Measurements from ENCODE around the gene FGGY.

Gene FGGY

DNA sequence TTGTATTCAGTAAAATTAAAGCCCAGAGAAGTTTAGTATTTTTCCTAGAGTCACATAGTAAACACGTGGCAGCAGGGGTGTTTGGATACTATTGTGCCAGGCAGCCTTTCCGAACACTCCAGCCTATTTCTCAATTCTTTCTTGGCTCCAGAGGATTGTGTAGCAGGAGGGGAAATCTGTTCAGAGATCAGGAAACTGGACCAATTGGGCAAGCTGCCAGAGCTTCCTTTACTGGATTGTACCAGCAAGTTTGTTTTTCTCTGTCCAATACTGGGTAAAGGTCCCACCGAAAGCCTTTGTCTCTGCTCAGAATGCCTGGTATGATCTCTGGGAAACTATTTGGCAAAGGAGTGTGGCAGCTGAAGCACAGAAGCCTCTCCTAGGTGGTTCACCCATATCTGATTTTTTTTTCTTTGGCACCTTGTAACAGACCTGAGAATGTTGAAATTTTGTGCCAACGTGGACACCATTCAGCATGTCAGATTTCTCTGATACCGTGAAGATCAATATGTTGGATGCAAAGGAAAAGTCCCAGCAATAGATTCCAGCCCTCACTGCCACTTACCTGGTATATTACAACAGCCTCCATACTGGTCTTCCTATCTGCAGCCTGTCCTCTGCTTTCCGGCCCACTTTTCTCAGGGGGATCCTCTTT is 126.2 kb downstream of the FGGY start:
- peak overlapping the region in 10 of 21 experiments; percentile 4 to 58 (median 25) for H3K27ac ChIP-seq
- no peak overlapping the region for H3K4me3 ChIP-seq

DNA sequence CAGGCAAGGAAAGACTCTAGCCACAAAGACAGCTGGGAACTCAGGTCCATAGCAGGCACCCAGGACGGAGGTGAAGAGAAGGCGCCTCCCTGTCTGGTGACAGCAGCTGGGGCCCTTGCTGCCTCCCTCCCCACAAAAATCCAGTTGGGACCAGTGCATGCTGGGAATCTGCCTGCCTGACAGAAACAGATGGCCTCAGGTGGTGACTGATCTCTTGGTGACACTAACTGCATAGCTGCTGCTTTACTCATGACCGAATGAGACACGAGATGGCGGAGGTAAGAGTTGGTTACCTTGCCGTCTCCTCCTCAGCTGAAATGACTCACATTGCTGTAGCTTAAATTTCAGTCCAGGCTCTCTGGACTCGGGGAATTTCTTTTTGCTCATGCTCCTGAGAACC is 130.3 kb downstream of the FGGY start:
- Histone ChIP-seq H3K27ac (peak overlapping the region in 6 of 21 experiments; percentile 24 to 47 (median 40)), H3K4me3 (no peak overlapping the region)

DNA sequence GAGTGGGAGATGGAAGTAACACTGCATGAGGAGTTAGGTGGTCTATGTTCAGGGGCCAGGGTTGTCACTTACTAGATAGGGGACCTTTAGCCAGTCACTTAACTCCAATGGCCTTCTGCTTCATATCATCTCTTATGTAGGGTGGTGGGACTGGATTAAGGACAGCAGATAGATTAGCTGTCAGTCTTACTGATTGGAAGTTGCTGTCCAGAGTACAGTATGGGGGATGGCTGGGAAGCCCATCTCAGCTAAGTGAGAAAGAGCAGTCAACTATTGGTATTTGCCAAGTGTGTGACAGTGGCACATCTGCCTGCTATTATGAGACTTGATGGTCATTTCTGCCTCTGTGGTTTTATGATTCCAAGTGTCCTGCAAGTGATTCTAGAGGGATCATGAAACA is 130.9 kb downstream of the FGGY start:
- H3K27ac ChIP-seq, result peak overlapping the region in 1 of 21 experiments; percentile 28
- no peak overlapping the region for H3K4me3 ChIP-seq

DNA sequence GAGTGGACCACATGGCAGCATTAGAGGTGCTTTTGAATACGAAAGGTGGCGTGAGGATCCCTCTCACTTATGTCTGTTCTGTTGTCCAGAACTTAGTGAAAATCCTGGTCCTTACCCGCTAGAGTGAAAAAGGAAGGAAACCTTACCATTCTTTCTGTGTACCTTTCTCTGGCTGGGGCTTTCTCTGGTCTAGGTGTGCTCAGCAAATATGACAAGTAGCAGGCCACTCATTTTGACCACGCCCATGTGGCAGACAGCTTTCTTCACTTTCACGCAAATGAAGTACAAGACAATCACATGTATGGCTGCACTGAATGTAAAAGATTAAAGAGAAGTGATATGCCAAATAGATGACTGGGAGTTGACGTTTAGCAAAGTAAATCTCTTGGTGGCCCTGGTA is 131.9 kb downstream of the FGGY start:
- Histone ChIP-seq H3K4me3 (no peak overlapping the region), H3K27ac (no peak overlapping the region)

DNA sequence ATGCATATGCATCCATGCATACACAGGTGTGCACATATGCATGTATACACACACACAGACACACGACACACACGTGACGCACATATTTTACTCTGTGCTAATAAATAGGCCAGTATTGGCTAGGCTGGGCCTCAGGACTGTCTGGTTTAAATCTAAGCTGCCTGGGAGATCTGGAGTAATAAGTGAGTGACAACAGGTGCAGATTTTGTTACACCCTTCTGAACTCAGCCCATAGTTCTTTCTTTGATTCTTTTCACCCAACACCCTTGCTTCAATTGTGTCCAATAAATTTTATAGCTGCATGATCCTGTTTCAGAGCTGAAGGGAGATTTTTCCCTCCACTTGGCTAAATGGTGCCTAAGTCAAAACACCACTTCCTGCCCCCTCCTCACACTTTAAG is 132.8 kb downstream of the FGGY start:
- Histone ChIP-seq H3K4me3 (no peak overlapping the region), H3K27ac (no peak overlapping the region)

DNA sequence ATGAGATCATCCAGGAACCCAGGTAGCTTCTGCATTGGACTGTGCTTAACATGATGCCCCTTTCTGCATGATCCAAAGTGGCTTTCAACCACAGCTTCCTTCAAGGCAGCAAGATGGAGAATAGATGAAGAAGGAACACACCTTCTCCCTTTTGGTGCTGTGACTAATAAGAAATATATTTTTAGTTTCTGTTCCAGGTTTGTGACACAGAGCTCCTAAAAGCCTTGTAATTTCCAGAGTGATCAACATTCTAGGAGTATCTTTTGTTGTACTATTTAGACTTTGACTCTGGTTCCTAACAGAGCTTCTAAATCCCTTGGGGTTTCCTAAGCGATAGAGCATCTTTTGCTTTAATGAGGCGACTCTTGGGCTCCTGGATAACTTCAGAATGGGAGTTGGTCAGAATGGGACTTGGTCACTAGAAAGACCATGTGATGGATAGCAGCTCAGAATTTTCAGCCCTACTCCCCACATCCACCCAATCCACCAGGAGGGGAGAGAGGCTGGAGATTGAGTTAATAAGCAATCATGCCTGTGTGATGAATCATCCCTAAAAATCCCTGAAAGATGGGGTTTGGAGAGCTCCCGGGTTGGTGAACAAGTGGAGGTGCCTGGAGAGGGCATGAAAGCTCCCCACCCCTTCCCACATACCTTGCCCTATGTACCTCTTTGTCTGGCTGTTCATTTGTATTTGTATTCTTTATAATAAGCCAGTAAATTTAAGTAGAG is 134.8 kb downstream of the FGGY start:
- no peak overlapping the region for H3K27ac ChIP-seq

DNA sequence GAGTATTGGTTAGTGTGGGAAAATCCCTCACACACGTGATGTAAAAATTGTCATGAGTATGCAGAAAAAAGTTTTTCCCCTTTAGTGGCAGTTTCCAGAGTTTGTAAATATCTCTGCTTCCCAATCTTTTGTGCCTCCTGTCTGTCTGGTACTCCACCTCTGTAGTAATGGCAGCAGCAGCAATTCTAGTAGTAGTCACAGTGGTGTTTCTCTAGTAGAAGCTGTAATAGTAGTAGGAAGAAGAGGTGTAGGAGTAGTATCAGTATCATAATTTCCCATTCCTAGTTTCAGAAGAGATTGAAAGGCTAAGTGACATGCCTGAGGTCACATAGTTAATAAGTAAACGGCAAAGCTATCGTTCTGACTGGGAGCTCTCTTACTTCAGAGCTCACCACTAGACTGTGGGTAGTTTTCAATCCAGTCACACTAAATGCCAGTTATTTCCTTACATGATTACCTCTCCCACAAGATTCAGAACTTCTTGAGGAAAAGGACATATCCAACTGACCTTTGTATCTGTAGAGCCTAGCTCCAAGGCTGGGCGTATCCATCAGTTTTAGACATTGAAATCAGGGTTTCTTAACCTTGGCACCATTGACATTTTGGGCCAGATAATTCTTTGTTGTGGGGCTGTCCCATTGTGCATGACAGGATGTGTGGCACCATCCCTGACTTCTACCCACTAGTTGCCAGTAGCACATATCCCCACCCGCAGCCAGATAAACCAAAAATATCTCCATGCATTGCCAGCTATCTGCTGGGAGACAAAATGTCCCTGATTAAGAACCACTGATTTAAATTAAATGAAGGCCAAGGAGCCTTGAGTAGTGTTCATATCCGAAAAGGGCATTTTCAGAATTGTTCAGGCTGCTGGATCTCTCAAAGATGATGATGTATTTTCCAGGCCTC is 135.9 kb downstream of the FGGY start:
- H3K4me3 ChIP-seq, result no peak overlapping the region
- peak overlapping the region in 8 of 21 experiments; percentile 4 to 55 (median 27) for H3K27ac ChIP-seq

More for the DNA sequence above, 134.8 kb downstream of the FGGY start:
- H3K4me3 ChIP-seq, result no peak overlapping the region

DNA sequence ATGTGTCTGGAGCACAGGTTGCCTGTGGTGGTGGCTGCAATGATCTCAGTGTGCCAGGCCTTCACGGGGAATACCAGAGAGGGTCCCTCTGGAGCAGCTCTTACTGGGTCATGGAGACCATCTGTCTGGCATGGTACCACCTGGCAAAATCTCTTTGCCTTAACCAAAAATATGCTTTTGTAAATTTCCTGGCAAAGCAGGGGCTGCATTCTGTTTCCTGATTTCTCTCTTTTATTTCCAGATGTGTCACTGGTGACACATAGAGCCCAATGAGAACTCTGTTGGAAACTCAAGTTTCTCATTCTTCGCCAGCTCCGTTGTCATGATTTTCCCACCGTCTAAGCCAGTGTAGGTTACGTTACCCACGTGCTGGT is 136.5 kb downstream of the FGGY start:
- H3K27ac ChIP-seq, result peak overlapping the region in 7 of 21 experiments; percentile 13 to 61 (median 42)
- H3K4me3 ChIP-seq, result no peak overlapping the region

DNA sequence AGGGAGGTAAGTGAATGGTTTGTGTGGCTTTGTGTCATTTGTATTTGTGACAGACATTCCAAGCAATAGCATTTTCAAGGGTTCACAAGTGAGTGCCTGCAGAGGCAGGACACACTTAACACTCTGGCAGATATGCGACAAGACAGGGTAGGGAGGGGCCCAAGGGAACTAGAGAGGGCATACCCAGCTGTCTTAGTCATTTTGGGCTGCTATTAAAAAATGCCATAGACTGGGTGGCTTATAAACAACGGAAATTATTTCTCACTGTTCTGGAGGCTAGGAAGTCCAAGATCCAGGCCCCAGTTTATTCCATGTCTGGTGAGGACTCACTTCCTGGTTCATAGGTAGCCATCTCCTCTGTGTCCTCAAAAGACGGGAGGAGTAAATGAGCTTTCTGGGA is 137.4 kb downstream of the FGGY start:
- Histone ChIP-seq H3K4me3 (no peak overlapping the region), H3K27ac (peak overlapping the region in 7 of 21 experiments; percentile 2 to 61 (median 43))

DNA sequence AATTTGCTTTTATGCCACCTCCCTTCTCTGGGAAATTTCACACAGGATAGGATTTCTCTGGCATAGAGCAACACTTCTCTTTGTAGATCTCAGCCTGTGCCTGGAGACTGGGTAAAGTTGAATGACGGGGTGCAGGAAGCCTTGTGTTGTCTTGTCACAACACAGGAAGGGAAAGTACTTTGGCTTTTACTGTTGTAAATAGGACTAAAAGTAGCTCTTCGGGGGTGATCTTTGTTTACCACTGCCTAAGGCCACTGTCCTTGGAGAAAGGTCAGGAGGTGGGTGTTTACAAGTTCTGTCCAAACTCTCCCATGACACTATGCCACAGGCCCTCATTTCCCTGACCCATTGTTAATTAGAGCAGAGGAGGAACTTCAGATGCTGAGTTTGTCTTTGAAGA is 139.7 kb downstream of the FGGY start:
- no peak overlapping the region for H3K27ac ChIP-seq

DNA sequence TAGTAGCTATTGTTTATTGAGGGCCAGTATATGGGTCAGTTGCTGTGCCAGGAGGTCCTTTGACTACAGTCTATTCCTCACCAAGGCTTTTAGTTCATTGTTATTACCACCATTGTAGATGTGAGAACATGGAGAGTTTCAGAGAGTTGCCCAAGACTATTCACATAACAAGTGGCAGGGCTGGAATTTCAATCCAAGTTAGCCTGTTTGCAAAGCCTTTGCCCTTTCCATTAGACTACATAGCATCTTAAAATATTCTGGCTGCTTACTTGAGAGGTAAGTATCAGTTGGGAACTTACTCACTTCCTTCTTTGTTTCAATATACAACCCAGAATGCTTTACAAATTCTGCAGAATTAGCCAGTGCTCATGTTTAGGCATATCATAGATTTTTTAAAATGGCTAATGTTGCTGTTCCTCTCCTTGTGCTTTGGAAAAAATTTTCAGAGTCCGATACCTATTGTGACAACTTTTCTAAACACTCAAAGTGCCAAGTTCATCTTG is 141.2 kb downstream of the FGGY start:
- Histone ChIP-seq H3K4me3 (no peak overlapping the region), H3K27ac (no peak overlapping the region)

More for the DNA sequence above, 139.7 kb downstream of the FGGY start:
- H3K4me3 ChIP-seq, result no peak overlapping the region

DNA sequence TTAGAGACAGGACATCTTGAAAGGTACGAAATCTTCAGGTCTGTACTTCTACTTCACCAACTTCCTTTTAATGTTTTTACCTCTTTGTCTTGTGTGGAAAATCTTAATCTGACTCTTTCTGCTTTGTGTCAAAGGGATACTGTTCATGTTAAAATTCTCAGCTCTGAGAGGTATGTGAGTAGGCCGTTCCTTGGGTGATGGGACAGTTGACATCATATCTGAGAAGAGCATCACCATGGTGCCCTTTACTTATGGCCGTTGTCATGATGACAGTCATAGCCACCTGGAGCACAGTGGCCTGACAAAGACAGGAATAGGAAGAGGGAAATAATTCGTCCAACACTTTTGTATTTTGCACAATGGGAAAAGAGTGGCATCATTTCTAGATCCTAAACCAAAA is 145.6 kb downstream of the FGGY start:
- Histone ChIP-seq H3K4me3 (no peak overlapping the region), H3K27ac (no peak overlapping the region)

DNA sequence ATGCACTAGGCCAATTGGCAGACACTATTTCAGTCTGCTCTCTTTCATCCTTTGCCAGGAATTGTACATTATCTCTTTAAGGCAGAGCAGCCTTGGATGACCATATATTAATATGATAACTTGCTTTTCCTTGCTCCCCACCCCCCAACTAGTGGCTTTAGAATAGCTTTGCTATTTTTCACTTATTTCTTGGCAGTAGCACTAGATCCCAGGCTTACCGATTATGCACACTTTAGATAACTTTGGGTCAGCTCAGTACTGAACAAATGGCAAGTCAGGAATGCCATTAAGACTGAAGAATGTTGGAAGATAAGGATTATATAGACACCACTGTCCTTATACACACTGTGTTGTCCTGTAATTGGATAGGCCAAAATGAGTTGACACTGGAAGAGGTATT is 146.4 kb downstream of the FGGY start:
- H3K27ac ChIP-seq, result no peak overlapping the region
- H3K4me3 ChIP-seq, result no peak overlapping the region

DNA sequence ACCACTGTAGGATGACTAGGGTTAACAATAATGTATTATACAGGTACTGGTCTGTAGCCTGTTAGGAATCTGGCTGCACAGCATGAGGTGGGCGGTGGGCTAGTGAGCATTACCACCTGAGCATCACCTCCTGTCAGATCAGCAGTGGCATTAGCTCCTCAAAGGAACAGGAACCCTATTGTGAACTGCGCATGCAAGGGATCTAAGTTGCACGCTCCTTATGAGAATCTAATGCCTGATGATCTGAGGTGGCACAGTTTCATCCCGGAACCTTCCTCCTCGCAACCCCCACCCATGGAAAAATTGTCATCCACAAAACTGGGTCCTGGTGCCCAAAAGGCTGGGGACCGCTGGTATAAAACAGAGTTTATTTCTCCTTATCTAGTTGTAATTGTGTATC is 147.6 kb downstream of the FGGY start:
- Histone ChIP-seq H3K4me3 (no peak overlapping the region), H3K27ac (no peak overlapping the region)

DNA sequence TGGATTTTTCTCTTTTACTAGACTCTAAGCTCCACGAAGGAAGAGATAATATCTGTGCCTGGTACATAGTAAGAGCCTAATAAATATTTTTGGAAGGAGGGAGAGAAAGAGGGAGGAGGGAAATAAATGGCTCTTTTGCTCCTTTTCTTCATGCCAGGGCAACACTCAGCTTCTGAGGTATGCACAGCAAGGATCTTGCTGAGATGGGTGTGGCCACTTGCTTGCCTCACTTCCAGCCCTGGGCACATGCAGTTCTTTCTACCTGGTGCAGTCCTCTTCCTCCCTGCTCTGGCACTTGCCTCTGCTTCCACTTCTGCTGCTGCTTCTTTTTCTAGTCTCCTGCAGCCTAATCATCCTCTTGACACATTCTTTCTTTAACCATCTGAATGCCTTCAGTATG is 148.1 kb downstream of the FGGY start:
- Histone ChIP-seq H3K4me3 (no peak overlapping the region), H3K27ac (peak overlapping the region in 1 of 21 experiments; percentile 10)

DNA sequence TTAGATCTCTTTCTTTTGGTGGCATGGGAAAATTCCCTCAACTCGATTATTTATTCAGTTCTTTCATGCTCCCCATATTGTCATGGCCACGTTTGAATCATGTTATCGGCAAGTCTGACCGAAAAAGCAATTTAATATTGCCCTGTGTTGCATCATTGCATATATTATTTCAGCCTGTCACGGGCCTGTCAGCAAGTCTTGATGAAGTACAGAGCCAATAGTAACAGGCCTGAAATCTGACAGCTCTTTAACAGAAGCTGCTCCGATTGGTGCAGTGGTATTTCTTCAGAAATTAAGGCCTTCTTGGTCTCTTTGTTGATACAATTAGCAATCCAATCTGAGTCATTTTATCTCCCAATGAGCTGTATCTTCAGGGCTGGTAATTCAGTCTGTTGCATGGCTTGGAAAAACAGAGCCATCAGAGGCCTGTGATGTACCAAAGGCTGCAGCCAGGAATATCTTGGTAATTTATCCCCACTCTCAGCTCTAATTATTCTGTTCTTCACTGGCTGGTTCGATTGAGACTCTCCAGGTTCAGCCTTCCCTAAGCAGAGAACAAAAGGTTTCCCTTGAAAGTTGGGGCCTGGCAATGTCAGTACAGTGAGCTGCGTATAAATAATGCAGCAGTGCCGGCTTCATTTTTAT is 149.5 kb downstream of the FGGY start:
- Histone ChIP-seq H3K4me3 (no peak overlapping the region), H3K27ac (peak overlapping the region in 5 of 21 experiments; percentile 1 to 52 (median 33))

DNA sequence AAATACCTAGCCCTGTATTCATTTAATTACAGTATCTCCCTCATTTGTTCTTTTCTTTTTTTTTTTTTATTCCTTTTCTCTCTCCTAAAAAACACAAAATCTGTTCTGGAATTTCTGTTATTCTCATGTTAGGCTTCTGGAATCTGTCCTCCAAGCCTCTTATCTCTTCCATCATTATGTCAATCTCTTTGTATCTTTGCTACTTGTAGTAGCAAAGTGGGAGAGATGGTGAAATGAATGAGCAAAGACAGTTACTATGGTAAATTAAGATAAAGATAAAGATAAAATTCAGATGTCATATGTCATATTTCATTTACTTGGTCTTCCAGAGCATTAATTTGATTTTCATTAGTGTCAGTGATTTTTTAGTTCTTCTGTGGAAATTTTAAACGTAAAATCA is 155.1 kb downstream of the FGGY start:
- Histone ChIP-seq H3K4me3 (no peak overlapping the region), H3K27ac (no peak overlapping the region)

DNA sequence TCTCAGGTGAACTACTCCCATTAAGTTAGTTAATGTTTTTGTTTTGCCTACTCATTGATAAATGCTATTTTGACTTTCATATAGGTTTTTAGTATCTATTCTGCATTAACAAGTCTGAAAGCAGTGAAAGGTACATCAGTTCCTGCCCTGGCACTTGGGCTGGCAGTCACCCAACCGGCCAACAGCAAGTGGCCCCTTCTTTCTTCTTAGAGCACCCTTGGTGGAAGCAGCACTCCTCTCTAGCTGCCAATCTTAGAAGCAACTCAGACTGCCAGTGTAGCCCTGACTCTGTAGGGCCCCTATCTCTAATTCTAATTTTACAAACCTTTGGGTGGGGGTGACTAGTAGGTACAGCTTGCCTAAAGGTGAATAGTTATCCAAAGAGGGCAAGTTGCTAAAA is 155.7 kb downstream of the FGGY start:
- Histone ChIP-seq H3K4me3 (no peak overlapping the region), H3K27ac (no peak overlapping the region)

DNA sequence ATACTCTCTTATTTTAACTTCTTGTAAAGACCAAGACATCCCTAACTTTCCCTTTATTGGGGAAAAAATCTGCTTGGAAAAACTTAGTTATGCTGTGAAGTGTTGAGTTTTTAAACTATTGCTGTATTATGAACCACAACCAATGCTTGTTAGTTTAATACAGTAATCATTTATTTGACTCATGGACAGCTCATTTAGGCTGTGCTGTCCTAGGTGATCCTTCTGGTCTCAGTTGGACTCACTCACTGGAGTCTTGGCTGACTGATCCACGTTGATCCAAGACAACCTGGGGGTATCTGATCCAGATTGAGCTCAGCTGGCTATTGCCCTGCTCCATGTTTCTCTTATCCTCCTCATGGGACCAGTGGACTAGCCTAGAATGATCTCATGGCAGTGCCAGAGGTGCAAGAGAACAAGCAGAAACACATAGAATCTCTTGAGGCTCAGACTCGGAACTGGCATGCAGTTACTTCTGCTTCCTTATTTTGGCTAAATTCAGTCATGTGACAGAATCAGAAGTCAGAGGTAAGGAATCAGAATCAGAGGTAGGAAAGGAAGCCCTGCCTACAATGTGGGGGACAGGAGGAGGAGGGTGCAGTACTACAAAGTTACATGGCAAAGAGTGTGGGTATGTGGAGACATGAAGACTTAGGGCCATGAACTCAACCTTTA is 156.5 kb downstream of the FGGY start:
- Histone ChIP-seq H3K27ac (no peak overlapping the region), H3K4me3 (no peak overlapping the region)
